Occipital lobe (tissue), 2 donors: ENCODE data around the gene SERPINF2. TPM values are rescaled to one million over a fixed set of nuclear protein-coding genes. Genes with fewer than 3 reads are reported as not detected.
"Not testable (repeated sequence)": the region's sequence is repeated elsewhere in the genome, so short reads cannot be mapped to it uniquely, and the experiment has no call there.

Experiments
- DNase-seq: peaks from one replicate; lab custom pipeline; 2025; lab: John Stamatoyannopoulos, UW
- total RNA-seq: library from RNA; depleted of rRNA; stranded (reverse); fragments of >200 nt; gene quantifications from one replicate; pipeline ENCODE4 v1.2.3, GENCODE V29; 2014

Gene SERPINF2
- total RNA-seq, 1 donor from 2014 or later = 0.16 TPM

DNA sequence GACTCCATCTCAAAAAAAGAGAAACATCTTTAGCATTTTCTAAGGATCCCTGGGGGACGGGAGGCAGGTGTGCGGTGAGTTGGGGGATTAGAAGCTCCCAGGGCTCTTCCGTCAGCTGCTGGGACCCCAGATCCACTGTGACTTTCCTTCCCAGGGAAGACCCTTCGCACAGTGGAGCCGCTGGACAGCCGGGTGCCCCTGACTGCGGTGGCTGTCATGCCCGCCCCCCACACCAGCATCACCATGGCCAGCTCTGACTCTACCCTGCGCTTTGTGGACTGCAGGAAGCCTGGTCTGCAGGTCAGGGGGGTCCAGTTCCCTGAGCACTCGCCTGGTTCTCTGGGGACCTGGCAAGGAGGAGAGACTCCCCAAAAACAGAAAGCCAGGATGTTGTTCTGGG is 7.3 kb upstream of the SERPINF2 start:
- no peak for DNase-seq

DNA sequence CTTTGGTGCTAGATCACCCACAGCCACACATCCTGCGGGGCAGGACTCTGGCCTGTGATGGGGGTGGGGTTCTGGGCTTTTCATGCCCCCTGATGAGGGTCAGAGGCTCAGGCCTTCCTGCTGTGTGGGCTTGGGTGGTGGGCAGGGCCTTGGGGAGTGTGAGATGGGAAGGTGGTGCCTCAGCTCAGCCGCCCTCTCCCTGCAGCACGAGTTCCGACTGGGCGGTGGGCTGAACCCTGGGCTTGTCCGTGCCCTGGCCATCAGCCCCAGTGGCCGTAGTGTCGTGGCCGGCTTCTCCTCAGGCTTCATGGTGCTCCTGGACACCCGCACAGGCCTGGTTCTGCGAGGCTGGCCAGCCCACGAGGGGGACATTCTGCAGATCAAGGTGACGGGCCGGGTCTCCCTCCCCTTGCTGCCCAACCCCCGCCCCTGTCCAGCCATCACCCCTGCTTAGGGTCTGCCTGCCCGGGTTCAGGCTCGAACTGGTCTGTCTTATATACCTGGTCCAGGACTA is 6.8 kb upstream of the SERPINF2 start:
- no peak for DNase-seq

DNA sequence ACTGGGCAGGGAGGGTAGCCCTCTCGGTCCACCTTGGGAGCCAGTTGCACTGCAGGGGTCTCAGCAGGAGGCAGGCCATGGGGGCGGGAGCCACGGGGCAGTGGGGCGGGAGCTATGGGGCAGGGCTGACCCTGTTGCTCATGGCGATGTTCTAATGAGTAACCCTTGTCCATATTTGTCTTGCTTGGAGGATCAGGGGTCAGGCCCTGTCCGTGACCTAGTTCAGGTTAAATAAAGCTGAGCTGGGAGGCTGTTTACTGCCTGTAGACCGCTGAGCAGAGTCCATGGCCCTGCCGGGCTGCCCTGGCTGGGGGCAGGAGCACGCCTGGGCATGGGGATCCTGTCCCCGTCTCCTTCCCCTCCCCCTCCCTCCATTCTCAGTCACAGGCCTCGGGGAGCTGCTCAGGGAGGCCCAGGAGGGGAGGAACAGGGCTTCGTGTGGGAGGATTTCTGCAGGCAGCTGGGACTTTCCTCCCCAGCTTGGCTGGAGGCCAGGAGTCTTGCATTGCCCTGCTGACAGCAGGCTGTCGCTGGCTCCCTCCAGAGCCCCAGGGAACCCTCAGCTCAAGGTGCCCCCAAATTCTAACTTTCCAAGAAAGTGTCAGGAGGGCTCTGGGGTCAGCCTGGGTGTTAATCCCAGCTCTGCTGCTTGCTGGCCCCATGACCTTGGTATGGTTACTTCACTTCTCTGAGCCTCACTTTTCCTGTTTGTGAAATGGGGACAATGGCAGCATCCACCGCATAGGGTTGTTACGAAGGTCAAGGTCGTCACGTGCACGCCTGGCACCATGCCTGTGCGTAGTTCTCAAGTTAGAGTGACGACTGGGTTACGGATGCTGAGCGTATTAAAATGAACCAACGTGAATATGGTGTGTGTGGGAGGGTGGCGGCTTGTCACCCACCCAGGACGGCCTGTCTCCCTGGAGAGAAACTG is 6.1 kb upstream of the SERPINF2 start:
- peak; percentile 42 for DNase-seq

DNA sequence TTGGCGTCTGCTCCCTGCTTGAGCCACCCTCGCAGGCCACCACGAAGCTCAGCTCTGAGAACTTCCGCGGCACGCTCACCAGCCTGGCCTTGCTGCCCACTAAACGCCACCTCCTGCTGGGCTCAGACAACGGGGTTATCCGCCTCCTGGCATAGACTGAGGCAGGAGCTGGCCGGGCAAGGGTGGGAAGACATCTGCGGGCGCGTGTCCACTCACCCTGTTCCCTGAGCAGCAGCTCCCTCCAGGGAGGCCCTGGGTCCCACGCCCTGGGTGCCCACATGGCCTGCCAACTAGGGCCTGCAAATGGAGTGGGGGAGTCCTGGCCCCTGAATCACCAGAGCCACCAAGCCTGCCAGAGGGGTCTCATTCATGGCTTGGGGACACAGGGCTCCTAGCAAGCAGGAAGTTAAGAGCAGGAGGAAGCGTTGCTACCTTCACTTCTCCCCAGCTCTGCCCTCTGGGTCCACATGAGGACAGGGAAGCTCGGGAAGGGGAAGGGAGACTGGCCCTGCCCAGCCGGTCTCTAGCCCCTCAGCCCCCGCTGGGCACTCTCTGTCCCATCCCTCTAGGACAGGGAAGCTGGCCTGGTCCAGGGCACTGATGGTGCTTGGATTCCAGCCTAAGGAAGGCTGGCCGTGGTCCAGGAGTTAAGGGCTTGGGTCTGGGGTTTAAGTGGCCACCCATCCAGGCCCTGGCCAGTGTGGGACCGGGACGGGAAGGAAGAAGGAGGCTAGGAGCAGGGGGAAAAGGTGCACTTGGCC is 5.0 kb upstream of the SERPINF2 start:
- no peak for DNase-seq

GRCh38 chr17:1741899-1742298 is 772 bp upstream of the SERPINF2 start:
- DNase-seq = not testable (repeated sequence)

- no peak for DNase-seq
Observed at GRCh38 chr17:1743088-1743439, 393 bp downstream of the SERPINF2 start.

GRCh38 chr17:1744551-1745512 is 2.2 kb downstream of the SERPINF2 start:
- DNase-seq = no peak

GRCh38 chr17:1745513-1746020 is 2.9 kb downstream of the SERPINF2 start:
- DNase-seq = no peak

GRCh38 chr17:1746975-1747543 is 4.4 kb downstream of the SERPINF2 start:
- no peak for DNase-seq

GRCh38 chr17:1750628-1751027 is 8.0 kb downstream of the SERPINF2 start:
- DNase-seq = no peak

- DNase-seq = no peak
Observed at GRCh38 chr17:1752425-1753262, 10.0 kb downstream of the SERPINF2 start.

DNA sequence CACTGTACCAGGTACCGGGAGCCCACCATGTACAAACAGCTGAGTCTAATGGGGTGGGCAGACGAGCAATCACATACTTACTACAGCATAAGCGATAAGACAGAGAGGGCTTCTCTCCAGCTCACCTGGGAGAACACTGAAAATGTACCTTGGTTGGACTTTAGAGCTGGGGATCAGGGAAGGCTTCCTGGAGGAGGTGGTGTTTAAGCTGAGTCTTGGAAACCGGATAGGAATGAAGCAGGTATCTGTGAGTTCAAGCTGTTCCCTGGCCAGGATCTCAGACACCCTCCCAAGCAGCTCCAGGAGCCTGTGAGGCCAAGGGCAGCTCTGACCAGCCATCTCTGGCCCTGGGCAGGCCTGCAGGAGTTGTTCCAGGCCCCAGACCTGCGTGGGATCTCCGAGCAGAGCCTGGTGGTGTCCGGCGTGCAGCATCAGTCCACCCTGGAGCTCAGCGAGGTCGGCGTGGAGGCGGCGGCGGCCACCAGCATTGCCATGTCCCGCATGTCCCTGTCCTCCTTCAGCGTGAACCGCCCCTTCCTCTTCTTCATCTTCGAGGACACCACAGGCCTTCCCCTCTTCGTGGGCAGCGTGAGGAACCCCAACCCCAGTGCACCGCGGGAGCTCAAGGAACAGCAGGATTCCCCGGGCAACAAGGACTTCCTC is 11.2 kb downstream of the SERPINF2 start:
- DNase-seq = no peak

DNA sequence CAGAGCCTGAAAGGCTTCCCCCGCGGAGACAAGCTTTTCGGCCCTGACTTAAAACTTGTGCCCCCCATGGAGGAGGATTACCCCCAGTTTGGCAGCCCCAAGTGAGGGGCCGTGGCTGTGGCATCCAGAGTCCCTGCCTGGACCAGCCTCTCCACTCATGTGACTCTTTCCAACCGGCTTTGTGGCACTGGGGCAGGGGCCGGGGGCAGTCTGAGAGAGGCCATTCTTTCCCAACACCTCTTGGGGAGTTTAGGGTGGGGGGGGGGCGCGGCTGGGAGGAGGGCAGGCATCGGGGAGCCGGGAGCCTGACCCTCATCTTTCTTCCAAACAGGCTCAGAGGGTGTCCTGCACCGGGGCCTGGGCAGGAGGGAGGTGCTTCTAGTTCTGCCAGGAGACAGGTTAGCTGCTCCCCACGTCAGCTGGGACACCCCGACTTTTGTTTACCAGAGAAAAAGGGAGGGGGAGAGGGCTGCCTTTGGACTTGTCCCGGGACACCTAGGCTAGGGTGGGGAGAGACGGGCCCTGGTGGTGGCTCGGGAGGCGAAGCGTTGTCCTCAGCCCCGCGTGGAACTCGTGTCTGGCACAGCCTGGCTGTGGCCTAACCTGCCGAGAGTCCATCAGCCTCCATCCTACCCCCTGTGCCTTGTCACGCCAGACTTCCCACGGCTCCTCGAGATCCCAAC is 11.9 kb downstream of the SERPINF2 start:
- no peak for DNase-seq

GRCh38 chr17:1755252-1755826 is 12.7 kb downstream of the SERPINF2 start:
- no peak for DNase-seq

- DNase-seq = no peak
Observed at GRCh38 chr17:1755827-1756262, 13.2 kb downstream of the SERPINF2 start.

- DNase-seq = no peak
Observed at GRCh38 chr17:1758807-1759206, 16.1 kb downstream of the SERPINF2 start.

GRCh38 chr17:1759529-1759928 is 16.9 kb downstream of the SERPINF2 start:
- DNase-seq = no peak

DNA sequence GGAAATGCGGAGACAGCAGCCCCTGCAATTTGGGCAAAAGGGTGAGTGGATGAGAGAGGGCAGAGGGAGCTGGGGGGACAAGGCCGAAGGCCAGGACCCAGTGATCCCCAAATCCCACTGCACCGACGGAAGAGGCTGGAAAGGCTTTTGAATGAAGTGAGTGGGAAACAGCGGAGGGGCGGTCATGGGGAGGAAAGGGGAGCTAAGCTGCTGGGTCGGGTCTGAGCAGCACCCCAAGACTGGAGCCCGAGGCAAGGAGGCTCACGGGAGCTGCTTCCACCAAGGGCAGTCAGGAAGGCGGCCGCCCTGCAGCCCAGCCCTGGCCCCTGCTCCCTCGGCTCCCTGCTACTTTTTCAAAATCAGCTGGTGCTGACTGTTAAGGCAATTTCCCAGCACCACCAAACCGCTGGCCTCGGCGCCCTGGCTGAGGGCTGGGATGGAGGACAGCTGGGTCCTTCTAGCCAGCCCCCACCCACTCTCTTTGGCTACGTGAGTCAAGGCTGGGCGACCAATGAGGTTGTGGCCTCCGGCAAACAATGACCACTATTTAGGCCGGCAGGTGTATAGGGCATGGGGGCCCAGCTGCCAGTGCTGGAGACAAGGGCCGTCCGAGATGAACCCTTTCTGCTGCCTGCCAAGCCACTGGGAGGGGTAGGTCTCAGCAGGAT is 19.7 kb downstream of the SERPINF2 start:
- DNase-seq = no peak
